Activated CD4-positive, alpha-beta T cell treated with anti-CD3 and anti-CD28 coated beads, Interleukin-2, Interleukin-6, amounts not matched to agents 100 ng/mL and 50 ng/mL, durations not matched to agents 16 hours and 8 hours (primary cell): ENCODE data around the gene KRT80.
"Not testable (repeated sequence)": the region's sequence is repeated elsewhere in the genome, so short reads cannot be mapped to it uniquely, and the experiment has no call there.

ENCODE experiments used
- DNase-seq: peaks from one replicate; pipeline ENCODE4 v3.0.0-alpha.2; 2020

KRT80 gene

DNA sequence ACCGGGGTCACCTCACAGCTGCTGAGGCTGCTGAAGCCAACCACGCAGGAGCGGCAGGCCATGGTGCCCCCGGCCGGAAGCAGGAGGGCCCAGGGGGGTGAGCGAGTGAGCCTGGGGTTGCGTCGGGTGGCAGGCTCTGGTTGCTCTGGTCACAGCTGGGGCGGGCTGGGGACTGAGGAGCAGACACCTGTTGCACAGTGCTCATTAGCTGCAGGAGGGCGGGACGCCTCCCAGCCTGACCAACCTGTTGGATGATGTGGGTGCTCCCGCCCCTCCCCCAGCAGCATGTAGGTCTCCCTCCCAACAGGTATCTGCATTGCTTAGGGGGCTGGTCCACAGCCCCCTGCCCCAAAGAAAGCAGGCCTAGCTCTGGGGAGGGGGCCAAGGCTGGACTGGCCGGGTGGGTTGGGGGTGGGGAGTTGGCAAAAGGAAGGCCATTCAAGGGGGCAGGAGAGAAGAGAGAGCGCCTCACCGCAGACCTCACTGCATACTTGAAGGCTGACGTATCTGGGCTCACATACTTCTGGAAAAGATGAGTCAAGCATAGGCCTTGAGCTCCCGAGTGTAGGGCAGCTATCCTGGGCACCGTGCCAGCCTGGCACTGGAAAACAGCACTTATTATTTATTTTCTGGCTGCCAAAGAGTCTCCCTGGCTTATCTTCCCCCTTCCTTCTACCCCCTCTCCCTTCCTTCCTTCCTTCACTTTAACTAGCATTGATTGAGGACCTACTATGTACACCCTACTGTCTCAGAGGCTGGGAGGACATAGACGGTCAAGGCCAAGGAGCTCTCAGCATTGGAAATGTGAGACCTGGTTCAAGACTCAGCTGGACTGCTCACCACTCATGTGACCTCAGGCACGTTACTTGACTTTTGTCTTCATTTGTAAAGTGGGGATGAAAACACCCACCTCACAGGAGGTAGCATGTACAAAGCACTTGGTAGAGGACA lies at the start of gene KRT80:
Gene KRT80 (minus strand): TSS at position 174 of the 951 bp plus-strand sequence. CDS start 112 bp downstream, at position 62.
- peak; percentile 6 for DNase-seq

DNA sequence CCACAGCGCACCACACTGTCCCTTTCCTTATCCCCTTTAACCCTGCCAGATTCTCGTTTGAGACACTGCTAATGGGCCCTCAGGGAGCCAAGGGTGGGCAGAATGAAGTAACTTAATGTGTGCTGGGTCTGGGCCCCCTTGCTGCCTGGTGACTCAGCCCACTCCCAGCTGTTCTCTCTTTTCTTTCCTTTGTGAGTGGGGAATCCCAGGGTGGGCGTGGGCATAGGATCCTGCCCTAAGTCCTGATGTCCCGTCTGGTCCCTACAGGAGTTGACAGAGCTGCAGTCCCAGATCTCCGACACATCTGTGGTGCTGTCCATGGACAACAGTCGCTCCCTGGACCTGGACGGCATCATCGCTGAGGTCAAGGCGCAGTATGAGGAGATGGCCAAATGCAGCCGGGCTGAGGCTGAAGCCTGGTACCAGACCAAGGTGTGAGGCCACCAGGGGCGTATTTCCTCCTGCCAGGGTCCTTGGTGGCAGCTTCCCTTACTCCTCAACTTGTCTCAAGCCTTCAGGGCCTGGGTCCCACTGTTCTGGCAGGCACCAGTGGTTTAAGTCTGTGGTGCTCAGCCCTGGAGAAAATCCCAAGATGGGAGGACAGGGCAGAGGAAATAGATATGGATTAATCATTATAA lies 49.5 kb upstream of the KRT80 start:
- no peak for DNase-seq

DNA sequence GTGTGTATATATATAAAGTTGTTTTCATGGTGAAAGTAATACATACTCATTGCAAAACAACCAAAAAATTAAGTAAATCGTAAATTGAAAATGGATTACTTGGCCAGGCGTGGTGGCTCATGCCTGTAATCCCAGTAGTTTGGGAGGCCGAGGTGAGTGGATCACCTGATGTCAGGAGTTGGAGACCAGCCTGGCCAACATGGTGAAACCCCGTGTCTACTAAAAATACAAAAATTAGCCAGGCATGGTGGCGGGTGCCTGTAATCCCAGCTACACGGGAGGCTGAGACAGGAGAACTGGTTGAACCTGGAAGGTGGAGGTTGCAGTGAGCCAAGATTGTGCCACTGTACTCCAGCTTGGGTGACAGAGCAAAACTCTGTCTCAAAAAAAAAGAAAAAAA lies 48.4 kb upstream of the KRT80 start:
- DNase-seq = not testable (repeated sequence)

DNA sequence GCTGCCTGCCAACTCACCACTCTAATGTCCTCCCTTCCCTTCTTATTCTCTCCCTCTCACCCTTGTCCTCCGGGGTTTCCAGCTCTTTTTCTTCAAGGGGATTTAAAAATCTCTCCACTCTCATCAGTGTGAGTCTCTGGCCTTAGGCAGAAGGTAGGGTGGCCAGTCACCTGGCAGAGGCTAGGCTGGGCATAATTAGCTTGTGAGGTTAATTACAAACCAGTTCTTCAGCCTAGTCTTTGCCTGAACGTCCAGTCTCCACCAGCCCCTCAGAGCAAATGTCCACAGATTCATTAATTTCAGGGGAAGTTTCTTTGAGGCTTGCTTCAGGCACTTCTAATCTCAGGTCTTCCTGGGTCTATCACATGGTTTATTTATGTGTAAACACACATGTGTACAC lies 48.0 kb upstream of the KRT80 start:
- no peak for DNase-seq

DNA sequence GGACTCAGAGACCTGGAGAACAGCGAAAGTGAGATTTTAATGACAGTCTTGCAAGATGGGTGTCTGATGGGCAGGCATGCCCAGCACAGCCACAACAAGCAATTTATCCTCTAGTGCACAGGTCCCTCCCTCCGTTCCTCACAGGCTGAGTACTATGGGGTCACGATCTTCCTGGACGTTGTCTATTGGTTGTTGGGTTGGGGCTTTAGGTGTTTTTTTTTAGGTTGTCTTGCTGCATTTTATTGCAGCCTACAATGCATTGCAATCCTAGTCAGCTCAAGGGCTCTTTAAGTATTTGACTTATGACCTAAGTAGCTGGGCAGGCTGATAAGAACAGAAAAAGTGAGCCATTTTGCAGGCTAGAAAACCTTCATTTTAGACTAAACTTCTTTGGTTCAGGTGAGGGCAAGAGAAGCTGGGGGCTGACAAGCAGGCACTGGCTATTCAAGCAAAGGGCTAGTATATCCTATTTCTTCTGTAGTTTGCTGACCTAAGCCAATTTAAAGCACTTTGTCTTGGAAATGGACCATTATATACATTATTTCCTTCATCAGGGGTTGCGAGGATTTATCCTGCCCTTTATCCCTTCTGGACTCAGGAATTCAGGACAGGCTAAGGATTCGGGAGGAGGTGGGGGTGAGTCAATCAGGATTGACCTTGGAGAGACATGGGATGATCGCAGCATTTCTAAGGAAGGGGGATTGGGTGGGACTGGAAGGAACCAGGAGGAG lies 47.3 kb upstream of the KRT80 start:
- DNase-seq = no peak

DNA sequence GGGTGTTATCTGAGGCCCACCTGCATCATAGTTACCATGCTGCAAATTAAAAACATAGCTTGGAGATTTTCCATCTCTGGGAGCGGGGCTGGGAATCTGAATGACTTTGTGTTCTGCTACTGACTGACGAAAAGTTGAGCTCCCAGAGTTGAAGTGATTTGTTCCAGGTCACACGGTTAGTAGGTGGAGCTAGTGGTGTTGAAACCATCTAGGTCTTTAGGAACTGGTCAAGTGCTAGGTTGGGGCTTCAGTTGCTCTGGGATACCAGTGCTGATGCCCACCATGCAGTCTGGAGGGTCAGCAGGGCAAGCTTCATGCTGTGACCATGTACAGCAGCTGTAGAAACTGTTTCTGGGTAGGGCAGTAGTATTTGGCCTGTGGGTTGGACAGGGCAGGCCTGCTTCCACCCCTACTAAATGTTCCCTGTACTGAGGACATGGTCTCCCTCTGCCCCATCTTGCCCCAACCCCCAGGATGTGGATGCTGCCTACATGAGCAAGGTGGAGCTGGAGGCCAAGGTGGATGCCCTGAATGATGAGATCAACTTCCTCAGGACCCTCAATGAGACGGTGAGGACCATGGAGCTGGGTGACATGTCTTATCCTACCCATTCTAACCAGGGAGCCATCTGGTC lies 46.5 kb upstream of the KRT80 start:
- no peak for DNase-seq

DNA sequence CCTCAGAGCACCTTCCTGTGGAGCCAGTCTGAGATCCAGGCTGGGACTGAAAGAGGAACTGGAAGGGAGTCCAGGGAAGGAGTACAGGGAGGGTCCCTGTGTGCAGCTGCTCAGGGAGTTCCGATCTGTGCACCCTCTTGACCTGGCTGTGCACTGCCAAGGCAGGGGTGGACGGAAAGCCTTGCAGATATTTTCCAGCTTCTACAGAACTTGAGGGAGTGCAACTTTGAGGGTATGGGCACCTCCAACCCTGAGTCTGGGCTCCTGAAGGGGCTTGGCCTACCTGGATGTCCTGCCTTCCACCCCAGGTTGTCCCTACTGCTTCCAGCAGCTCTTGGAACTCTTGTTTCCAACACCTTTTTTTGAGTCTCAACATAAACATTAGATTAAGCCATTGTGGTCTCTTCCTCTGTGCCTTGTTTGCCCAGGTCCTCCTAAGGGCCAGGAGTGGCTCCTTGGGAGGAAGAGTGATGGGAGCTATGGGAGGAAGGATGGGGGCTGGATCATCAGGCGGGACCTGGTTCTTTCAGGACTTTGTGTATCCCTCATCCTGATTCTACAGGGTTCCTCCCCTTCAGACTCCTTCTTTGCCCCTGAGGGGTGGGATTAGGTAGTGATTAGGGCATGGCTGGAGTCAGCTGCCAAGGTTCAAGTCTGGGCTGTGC lies 44.7 kb upstream of the KRT80 start:
- DNase-seq = no peak

DNA sequence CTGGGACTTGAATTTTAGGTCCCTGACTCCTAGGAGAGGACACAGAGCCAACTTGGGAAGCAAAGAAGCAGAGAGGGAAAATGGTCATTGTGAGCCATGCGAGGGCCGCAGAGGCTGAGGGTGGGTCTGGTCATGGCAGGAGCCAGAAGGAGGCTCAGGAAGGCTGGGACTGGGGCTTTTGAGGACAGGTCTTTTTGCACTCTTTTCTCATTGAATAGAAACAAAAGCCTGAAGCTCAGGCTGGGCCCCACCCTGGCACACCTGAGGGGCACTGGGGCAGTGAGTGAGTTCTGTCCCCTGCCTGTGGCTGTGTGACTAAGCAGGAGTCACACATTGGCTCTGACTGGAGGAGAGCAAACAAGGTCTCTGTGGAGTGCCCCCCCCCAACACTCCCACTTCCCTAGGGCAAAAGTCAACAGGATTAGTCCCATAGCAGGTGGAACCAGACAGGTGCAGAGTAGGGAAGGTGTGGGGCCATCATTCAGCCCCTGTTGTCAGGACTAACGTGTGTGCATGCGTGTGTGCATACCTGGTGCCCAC lies 44.1 kb upstream of the KRT80 start:
- no peak for DNase-seq

DNA sequence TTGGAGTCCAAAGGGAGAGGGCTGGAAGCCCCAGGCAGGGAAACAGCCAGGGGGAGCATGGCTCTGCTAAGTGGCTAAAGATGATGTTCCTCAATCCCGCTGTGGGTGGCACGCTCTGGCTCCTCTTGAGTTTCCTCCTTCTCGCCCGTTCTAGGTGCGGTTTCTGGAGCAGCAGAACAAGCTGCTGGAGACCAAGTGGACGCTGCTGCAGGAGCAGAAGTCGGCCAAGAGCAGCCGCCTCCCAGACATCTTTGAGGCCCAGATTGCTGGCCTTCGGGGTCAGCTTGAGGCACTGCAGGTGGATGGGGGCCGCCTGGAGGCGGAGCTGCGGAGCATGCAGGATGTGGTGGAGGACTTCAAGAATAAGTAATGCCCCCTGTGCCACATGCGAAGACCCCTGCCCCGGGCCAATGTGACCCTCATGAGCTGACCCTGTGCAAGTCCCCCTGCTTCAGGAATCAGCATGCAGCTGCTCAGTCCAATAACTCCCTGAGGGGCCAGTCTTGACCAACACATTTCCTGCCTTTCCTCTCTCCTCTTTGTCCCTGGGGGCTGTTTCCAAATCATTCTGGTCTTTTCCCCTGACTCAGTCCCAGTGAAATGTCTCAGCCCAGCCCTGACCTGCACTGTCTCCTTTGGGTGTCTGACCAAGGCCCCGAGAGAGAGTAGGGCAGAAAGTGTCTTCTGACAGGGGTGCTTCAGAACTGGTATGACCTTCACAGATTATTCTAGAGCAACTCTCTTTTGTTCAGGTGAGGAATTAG lies 43.4 kb upstream of the KRT80 start:
- DNase-seq = no peak

DNA sequence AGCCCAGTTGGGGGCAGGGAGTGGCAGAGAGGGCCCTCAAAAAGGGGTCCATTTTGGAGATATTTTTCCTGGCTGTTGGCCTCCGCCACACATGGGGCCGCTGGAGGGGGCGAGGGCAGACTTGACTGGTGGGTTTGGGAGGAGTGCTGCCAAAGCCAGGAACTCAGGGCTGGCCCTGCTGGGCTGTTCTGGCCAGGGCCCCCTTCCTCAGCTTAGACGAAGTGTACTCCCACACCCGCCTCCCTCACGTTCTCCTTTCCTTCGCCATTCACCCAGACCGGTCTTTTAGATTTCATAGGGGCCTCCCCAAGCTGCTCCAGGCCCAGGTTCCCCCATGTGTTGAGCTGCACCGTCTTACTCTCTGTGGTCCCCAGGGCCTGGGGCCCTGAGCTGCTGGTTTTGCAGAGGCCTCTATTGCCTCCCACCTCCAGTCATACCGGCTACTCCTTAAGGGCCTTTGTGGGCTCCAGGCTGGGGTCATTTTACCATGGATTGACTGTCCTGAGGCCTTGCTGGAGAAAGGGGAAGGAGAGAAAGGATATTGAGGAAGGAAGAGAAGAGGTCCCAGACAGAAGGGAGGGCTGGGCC lies 42.5 kb upstream of the KRT80 start:
- DNase-seq = no peak

DNA sequence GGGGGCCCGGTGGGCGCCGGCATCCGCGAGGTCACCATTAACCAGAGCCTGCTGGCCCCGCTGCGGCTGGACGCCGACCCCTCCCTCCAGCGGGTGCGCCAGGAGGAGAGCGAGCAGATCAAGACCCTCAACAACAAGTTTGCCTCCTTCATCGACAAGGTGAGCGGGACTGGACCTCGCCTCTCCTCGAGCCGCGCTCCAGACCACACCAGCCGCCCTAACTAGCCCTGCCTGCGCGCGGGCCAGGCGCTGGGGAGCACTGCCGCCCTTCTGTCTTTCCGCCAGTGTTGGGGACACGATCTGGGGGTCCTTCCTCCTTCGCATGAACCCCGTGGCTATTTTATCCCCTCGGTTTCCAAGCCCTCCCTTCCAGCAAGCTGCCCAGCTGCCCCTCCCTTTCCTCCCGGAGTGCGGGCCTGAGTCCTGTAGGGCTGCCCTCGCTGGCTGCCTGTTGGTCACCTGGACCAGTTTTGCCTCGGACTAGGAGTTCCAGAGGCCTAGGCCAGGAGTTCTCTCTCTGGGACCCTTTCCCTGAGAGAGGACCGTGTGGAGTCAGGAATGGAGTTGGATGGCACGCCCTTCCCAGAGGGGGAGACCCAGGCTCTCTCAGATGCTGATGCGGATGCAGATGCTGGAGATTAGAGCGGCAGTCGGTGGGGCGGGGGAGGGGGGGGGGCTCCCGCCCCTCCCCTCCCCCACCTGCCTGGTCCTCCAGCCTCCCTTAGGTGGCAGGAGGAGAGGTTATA lies 41.8 kb upstream of the KRT80 start:
- DNase-seq = no peak

DNA sequence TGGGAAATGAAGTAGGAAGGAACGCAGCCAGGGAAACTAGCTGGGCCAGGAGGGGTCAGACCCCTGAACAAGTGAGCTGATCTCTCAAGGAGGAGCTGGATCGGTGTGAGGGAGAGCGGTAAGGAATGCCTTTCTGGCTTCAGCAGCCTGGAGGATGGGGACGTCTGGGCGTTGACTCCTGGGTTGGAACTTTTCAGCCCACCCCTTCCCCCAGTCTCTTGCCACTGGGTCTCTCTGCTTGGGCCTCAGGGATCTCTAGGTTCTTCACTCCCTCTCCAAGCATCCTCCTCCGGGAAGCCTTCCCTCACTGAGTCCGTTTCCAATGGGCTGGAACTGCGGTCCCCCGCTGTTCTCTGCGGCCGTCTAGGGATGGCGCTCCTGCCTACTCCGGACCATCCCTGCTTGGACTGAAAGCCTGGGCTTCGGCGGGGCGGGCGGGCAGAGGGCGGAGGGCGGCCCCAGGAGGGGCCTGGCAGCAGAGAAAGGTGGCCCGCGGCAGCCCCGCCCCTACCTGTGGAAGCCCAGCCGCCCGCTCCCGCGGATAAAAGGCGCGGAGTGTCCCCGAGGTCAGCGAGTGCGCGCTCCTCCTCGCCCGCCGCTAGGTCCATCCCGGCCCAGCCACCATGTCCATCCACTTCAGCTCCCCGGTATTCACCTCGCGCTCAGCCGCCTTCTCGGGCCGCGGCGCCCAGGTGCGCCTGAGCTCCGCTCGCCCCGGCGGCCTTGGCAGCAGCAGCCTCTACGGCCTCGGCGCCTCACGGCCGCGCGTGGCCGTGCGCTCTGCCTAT lies 41.1 kb upstream of the KRT80 start, which contains the start of gene KRT7:
Gene KRT7 (plus strand): TSS at position 570 of the 788 bp plus-strand sequence. CDS start 54 bp downstream, at position 624.
- DNase-seq = no peak

DNA sequence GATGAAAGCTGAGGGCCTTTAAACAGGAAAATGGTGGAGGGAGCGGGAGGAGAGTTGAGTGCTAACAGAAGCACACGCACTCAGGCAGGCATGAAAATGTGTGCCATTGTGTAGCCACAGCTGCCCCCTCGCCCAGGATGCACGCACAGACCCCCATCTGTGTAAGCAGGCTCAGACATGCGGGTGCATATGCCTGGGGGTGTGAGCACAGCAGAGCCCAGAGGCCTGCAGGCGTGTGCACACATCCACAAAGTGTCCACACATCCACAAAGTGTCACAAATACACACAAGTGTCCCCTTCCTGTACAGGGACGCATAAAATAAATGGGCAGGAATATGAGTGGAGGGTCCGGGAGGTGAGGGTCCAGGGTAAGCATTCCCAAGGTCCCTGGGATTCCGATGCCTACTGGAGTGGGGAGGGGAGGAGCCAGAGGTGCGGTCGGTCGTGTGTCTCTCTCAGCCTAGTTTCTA lies 40.4 kb upstream of the KRT80 start:
- DNase-seq = no peak

DNA sequence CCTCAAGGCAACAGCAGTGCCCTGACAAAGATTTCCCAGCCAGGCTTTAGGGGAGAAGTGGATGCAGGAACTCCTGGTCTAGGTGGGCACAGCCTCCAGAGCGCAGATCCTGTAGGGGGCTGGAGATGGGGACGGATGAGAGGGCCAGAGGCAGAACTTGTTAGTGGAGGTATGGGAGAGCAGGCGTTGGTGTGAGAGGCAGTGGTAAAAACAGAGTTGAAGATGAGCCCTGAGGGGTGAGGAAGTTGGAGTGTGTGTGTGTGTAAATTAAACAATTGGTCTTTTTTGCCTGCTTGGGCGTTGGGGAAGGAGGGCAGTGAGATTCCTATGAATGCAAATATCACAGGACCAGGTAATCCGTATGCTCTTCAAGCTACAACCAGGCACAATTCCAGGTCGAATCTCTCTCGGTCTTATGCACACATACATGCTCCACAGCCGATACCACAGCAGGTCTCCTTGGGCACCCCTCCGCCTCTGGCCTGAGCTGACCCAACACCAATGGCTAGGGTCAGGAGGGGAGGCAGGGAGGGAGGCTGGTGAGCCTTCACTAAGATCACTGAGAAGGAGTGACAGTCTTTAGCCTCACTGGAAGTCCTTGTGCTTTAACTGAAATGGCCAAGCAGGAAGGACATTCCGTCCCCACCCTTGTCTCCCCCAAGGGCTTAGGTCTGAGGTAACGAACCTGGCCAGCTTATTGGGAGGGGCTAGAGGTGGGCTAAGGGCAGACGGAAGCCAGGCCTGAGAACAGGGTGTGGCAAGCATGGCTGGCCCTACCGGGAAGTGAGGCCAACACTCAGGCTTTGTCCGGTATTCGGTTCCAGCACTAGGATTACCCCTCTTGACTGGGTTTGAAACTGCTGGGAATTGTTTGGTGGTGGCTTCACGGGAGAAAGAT lies 39.7 kb upstream of the KRT80 start:
- no peak for DNase-seq

DNA sequence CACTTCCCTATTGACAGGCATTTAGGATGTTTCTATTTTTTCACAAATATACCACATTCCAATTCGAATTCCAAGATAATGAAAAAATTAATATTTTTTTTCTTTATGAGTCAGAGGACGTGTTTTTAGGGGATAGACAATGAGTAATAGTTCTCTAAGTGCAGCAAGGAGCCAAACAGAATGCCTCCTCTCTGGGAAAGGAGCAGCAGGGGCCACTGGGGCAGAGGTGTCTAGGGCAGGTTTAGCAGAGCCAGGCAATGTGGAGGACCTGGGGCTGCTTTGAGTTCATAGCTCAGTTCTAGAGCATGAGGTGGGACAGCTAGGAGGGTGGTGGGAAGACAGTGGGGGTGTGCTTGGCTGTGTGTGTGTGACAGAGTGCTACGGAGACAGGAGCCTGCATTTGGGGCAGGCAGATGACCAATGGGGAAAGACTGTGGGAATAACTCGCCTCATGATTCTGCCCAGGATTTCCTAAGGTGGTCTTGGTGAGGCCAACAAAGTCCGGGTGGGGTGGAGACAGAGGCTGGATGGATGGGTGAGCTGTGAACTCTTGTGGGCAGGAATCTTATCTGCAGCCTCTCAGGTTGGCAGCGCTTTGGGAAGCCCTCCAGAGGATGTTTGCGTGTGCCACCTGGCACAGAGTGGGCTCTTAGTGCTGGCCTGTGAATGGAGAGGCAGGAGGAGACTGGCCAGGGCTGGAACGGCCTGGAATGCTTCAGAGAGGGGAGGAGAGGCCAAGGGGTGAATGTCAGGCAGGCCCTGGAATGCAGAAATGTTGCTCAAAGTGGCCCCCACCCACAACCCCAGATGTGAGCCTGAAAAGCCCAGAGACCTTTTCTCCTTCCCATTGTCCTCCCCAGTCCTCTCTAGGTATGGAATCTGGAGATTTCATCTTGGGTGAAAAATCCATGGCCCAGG lies 38.8 kb upstream of the KRT80 start:
- DNase-seq = no peak

DNA sequence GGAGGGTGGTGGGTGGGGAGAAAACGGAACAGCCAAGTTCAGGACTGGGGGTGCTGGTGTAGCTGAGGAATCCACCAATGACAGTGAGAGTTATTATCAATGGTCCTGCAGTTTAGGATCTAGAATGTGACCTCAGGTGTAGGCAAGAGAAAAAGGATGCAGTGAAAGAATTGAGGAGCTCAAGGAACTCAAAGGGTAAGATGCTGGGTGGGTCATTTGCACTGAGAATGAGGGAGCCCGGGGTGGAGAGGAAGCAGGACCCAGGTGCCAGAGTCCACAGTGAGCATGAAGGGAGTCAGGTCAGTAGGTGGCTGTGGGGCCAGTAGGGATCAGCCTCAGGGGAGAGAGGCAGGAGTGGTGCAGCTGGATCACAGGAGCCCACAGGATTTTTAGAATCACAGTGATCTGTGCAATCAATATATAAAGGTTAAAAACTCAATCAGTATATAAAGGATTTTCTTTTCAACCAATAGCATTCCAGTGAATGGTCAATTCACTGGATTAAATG lies 38.1 kb upstream of the KRT80 start:
- DNase-seq = no peak

DNA sequence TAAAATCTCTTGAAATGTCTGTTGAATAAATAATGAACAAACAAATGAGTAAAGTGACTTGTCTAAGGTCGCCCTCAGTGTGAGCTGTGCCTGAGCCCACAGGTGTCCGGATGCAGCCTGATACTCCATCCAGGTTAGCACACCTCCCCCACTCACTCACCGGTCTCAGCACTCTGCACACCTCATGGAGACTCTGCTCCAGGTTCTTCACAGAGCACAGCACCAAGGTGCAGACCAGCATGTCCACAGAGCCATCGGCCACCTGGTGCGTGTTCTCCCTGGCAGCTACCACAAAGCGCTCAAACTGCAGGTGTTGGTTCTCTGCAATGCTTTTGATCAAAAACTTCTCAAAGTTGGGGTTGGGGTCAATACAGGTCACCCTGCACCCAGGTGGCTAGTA lies 37.1 kb upstream of the KRT80 start:
- DNase-seq = no peak
